Measurements from ENCODE around the gene GTPBP3. TPM values are rescaled to one million over a fixed set of nuclear protein-coding genes. Genes with fewer than 3 reads are reported as not detected.
"Not testable (repeated sequence)": the region's sequence is repeated elsewhere in the genome, so short reads cannot be mapped to it uniquely, and the experiment has no call there.

GTPBP3 gene
- total RNA-seq, 4 donors from 2014 or later, result 6.7 to 21.3 (median 11.1) TPM

DNA sequence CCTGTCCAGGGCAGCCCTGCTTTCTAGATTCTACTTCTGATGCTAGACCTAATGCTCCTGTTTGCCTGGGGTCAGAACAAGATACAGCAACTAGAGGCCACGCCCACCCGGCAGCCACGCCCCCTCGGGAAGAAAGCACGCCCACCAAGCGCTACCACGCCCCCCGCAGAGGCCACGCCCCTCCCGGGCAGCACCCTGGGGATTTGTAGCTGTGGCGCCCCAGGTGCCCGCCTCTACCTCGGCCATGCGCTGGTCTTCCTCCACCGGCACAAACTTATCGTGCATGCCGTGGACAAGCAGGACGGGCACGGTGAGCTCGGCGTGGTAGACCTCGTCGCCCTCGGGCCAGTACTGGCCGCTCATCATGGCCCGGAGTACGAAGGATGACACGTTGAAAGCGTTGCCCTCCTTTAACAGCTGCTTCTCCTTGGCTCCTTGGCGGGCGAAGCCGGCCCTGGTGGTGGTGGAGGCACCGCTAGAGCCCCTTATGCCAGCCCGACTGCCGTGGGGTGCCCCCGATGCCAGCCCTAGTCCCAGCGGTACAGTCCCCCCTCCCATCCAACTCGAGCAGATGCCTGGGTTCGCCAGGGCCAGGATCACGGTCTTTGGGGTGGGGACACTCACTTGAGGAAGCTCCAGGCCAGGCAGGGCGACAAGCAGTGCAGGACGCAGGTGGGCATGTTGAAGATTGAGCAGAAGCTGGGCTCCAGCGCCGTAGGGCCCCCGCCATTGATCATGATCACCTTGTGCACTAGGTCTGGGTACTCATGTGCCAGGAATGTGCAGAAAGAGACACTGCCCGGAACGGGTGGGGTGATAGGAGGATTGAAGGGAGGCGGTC lies 43.1 kb upstream of the GTPBP3 start:
- intact Hi-C loops (cut with DNase I; ENCODE audit: low total_unique reads), result no loop called here
- in situ Hi-C loops (cut with MboI; ENCODE audit: low sequenced_read_pairs in 4 of 4), result loop anchor here in 1 of 4 donors (25.0 kb wide), 1 partner anchor 532 kb away; no protein-coding TSS in a partner anchor
- no peak for DNase-seq

DNA sequence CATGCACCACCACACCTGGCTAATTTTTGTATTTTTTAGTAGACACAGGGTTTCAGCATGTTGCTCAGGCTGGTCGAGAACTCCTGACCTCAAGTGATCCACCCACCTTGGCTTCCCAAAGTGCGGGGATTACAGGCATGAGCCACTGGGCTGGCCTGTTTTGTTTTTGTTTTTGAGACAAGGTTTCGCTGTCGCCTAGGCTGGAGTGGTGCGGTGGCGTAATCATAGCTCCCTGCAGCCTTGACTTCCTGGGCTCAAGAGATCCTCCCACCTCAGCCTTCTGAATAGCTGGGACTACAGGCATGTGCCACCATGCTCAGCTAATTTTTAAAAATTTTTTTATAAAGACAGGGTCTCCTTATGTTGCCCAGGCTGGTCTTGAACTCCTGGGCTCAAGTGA lies 41.8 kb upstream of the GTPBP3 start:
- H3K27ac ChIP-seq; ATAC-seq; H3K9me3 ChIP-seq; intact Hi-C loops (cut with DNase I; ENCODE audit: low total_unique reads); H3K27me3 ChIP-seq; H3K36me3 ChIP-seq; DNase-seq; H3K4me3 ChIP-seq; H3K4me1 ChIP-seq: not testable (repeated sequence)
- in situ Hi-C loops (cut with MboI; ENCODE audit: low sequenced_read_pairs in 4 of 4), result loop anchor here in 1 of 4 donors (25.0 kb wide), 1 partner anchor 533 kb away; no protein-coding TSS in a partner anchor

More for the DNA sequence above, 43.1 kb upstream of the GTPBP3 start:
- Histone ChIP-seq H3K27ac (no peak overlapping the region), H3K4me3 (no peak overlapping the region), H3K27me3 (no peaks in the 10 kb centered on the region), H3K36me3 (no peaks in the 10 kb centered on the region), H3K9me3 (no peaks in the 10 kb centered on the region), H3K4me1 (peaks cover 0 to 11% of the 10 kb centered on the region in 2 donors)
- ATAC-seq, result no peak
- TF ChIP-seq, protein P1, sequence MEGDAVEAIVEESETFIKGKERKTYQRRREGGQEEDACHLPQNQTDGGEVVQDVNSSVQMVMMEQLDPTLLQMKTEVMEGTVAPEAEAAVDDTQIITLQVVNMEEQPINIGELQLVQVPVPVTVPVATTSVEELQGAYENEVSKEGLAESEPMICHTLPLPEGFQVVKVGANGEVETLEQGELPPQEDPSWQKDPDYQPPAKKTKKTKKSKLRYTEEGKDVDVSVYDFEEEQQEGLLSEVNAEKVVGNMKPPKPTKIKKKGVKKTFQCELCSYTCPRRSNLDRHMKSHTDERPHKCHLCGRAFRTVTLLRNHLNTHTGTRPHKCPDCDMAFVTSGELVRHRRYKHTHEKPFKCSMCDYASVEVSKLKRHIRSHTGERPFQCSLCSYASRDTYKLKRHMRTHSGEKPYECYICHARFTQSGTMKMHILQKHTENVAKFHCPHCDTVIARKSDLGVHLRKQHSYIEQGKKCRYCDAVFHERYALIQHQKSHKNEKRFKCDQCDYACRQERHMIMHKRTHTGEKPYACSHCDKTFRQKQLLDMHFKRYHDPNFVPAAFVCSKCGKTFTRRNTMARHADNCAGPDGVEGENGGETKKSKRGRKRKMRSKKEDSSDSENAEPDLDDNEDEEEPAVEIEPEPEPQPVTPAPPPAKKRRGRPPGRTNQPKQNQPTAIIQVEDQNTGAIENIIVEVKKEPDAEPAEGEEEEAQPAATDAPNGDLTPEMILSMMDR (IDR thresholded peaks at IDR 0.05 in 4 of 5, conservative IDR thresholded peaks at IDR 0.05 in 1 of 5), result no peak
- no peak for TF ChIP-seq POLR2A (IDR thresholded peaks at IDR 0.05)

GRCh38 chr19:17296273-17296672 lies 41.1 kb upstream of the GTPBP3 start:
- H3K9me3 ChIP-seq, result no peaks in the 10 kb centered on the region
- no peak overlapping the region for H3K4me3 ChIP-seq
- intact Hi-C loops (cut with DNase I; ENCODE audit: low total_unique reads) (no loop called here), in situ Hi-C loops (cut with MboI; ENCODE audit: low sequenced_read_pairs in 4 of 4) (loop anchor here in 1 of 4 donors (25.0 kb wide), 1 partner anchor 534 kb away; no protein-coding TSS in a partner anchor)
- no peak for ATAC-seq
- H3K4me1 ChIP-seq, result no peaks in the 10 kb centered on the region
- no peaks in the 10 kb centered on the region for H3K36me3 ChIP-seq
- no peak for DNase-seq
- H3K27ac ChIP-seq, result no peak overlapping the region
- no peaks in the 10 kb centered on the region for H3K27me3 ChIP-seq
- TF ChIP-seq, protein P1 (IDR thresholded peaks at IDR 0.05 in 4 of 5, conservative IDR thresholded peaks at IDR 0.05 in 1 of 5), result no peak
- no peak for TF ChIP-seq POLR2A (IDR thresholded peaks at IDR 0.05)

GRCh38 chr19:17296976-17297375 lies 40.4 kb upstream of the GTPBP3 start:
- Histone ChIP-seq H3K9me3 (no peaks in the 10 kb centered on the region), H3K4me1 (peaks cover 0 to 1% of the 10 kb centered on the region in 2 donors), H3K4me3 (no peak overlapping the region), H3K36me3 (no peaks in the 10 kb centered on the region), H3K27ac (no peak overlapping the region), H3K27me3 (no peaks in the 10 kb centered on the region)
- TF ChIP-seq, protein P1 (IDR thresholded peaks at IDR 0.05 in 4 of 5, conservative IDR thresholded peaks at IDR 0.05 in 1 of 5), result no peak
- no peak for TF ChIP-seq POLR2A (IDR thresholded peaks at IDR 0.05)
- intact Hi-C loops (cut with DNase I; ENCODE audit: low total_unique reads), result no loop called here
- in situ Hi-C loops (cut with MboI; ENCODE audit: low sequenced_read_pairs in 4 of 4), result loop anchor here in 1 of 4 donors (25.0 kb wide), 1 partner anchor 535 kb away; no protein-coding TSS in a partner anchor
- no peak for DNase-seq
- ATAC-seq, result no peak

GRCh38 chr19:17300992-17301619 lies 36.2 kb upstream of the GTPBP3 start:
- Histone ChIP-seq H3K4me1 (peaks cover 23 to 30% of the 10 kb centered on the region in 2 donors), H3K36me3 (no peaks in the 10 kb centered on the region), H3K27ac (no peak overlapping the region), H3K9me3 (no peaks in the 10 kb centered on the region), H3K4me3 (no peak overlapping the region), H3K27me3 (no peaks in the 10 kb centered on the region)
- in situ Hi-C loops (cut with MboI; ENCODE audit: low sequenced_read_pairs in 4 of 4) (no loop called here), intact Hi-C loops (cut with DNase I; ENCODE audit: low total_unique reads) (no loop called here)
- ATAC-seq (no peak), DNase-seq (no peak)
- TF ChIP-seq POLR2A (IDR thresholded peaks at IDR 0.05), result no peak
- TF ChIP-seq, protein P1 (IDR thresholded peaks at IDR 0.05 in 4 of 5, conservative IDR thresholded peaks at IDR 0.05 in 1 of 5), result no peak
